VCaP (cell line): ENCODE data around the gene GCNT2.

Experiments
- H3K27ac ChIP-seq: fragments of 450-650 bp; 2 replicates; pipeline ENCODE4 v1.5.1; 2017
- TF ChIP-seq, protein P1 (sequence below): fragments of 450-650 bp; conservative IDR thresholded peaks from 2 replicates; pipeline ENCODE4 v1.5.1; 2017; ENCODE audit warnings: mild to moderate bottlenecking, moderate library complexity

GCNT2 gene

DNA sequence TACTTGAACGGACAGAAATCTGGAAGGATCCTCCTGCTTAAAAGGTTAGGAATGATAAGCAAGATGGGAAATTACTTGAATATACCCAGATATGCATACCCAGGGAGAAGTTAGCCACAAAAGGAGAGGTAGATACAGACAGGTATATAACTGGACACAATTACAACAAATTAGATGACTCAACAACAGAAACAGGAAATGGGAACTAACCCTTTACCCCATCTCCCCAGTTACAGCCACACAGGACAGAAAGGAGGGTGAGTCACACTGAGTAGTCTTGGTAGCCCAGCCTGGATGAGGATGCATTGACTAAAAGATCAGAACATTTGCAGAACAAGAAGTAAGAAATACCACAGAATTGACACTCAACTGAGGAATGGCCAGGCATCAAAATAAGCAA is 112.1 kb downstream of the GCNT2 start:
- H3K27ac ChIP-seq: no peak overlapping the region
- TF ChIP-seq, protein P1, sequence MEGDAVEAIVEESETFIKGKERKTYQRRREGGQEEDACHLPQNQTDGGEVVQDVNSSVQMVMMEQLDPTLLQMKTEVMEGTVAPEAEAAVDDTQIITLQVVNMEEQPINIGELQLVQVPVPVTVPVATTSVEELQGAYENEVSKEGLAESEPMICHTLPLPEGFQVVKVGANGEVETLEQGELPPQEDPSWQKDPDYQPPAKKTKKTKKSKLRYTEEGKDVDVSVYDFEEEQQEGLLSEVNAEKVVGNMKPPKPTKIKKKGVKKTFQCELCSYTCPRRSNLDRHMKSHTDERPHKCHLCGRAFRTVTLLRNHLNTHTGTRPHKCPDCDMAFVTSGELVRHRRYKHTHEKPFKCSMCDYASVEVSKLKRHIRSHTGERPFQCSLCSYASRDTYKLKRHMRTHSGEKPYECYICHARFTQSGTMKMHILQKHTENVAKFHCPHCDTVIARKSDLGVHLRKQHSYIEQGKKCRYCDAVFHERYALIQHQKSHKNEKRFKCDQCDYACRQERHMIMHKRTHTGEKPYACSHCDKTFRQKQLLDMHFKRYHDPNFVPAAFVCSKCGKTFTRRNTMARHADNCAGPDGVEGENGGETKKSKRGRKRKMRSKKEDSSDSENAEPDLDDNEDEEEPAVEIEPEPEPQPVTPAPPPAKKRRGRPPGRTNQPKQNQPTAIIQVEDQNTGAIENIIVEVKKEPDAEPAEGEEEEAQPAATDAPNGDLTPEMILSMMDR: no peak

DNA sequence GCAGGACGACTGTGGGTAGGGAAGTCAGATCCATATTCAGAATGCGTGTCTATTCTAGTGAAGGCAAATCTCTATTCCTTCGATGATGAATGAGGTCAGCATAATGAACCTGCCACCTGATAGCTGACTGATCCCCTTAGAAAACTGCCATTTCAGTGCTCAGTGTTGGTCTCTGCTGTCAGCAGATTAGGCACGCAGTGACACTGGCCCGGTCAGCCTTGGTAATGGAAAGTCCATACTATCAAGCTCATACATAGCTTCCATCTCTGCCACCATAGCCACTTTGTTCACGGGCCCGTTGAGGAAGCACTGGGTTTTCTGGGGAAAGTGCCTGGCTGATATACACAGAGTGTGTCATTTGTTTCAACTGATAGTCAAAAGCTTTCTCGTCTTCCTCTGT is 119.3 kb downstream of the GCNT2 start:
- no peak overlapping the region for H3K27ac ChIP-seq
- TF ChIP-seq, protein P1: no peak

DNA sequence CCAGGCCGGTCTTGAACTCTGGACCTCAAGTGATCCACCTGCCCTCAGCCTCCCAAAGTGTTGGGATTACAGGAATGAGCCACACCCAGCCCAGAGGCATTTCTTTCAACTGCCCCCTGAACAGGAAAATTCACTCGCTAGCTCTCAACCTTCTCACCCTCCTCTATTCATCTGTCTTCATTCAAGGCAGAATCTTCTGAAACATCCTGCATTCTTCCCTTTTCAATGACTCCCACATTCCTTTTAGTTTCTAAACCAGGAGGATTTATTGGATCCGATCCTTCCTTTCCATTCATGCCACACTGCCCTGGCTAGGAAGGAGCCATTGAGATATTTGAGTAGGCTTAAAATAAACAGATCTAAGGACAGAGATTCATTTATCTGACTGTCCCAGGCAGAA is 120.4 kb downstream of the GCNT2 start:
- H3K27ac ChIP-seq: no peak overlapping the region
- TF ChIP-seq, protein P1: no peak

DNA sequence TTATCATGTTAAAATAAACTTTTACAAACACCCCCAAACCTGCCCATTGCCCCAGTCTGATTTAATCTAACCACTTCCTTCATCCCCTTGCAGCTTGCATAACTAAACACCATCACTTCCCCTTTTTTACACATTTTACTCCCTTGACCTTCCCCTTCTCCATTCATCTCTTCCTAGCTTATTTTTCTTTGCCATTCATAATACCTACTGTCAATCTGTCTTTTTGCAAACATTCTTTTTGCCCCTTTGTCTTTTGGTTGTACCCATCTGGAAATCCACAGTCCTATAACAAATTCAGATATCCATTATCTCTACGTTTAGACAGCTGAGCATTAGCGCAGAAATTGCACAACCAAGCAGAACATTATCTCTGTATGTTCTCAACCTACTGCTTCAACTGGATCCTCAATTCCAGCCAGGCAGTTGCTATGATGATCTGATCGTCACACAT is 122.1 kb downstream of the GCNT2 start:
- TF ChIP-seq, protein P1: no peak

DNA sequence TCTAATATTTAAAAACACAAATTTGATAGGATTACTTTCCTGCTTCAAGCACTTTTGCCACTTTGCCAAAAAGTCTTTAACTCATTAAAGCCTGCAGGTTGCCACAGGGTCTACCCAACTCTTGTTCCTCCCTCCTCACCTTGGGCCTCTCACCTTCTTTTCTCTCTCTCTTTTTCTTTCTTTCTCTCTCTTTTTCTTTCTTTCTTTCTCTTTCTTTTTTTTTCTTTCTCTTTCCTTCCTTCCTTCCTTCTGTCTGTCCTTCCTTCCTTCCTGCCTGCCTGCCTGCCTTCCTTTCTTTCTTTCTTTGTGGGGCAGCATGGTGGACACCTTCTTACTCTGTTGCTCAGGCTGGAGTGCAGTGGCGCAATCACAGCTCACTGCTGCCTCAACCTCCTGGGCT is 123.1 kb downstream of the GCNT2 start:
- no peak overlapping the region for H3K27ac ChIP-seq
- TF ChIP-seq, protein P1: no peak

More for the DNA sequence above, 122.1 kb downstream of the GCNT2 start:
- H3K27ac ChIP-seq: no peak overlapping the region

DNA sequence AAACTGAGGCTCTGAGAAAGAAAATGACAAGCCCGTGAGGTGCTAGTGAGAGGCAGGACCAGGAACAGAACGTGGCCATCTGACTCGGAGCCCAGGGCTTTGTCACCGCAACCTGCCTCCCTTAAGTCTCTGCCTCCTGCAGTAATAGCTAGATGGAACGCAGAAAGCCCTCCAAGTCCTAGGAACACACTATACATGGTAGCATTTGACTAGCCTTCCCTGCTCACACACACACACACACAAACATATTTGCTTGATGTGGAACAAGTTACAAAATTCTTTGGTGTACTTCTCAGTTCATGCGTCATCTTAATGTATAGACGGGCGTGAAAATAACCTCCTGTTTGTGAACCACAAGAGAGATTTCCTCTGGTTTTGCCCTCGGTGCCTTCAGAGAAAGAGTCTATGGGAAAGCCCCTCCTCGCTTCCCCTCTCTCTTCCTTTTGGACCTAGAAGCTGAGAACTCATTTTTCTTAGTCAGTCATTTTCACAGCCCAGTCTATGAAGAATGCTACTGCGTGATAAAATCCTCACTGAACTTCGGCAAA is 134.4 kb downstream of the GCNT2 start:
- TF ChIP-seq, protein P1: no peak
- no peak overlapping the region for H3K27ac ChIP-seq

DNA sequence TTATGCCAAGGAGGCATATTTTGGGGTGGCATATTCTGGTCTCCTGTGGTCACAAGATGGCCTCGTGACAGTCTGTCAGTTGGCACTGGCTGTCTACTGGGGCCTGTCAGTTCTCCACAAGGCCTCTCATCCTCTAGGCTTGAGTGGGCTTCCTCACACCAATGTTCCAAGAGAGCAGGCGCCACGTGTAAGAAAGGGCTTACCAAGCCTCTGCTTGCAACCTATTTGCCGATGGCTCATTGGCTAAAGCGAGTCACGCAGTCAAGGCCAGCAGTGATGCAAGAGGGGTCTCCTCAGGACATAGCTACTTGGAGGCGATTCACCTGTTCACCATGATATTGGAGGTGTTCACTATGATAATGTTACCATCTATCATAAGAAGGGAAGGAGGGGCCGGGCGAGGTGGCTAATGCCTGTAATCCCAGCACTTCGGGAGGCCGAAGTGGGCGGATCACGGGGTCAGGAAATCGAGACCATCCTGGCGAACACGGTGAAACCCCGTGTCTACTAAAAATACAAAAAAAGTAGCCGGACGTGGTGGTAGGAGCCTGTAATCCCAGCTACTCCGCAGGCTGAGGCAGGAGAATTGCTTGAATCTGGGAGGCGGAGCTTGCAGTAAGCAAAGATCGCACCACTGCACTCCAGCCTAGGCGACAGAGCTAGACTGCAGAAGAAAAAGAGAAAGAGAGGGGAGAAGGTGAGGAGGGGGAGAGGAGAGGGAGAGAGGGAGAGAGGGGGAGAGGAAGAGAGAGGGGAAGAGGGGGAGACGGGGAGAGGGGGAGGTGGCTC is 138.0 kb downstream of the GCNT2 start:
- H3K27ac ChIP-seq: peak overlapping the region; percentile 59

More for the DNA sequence above, 138.0 kb downstream of the GCNT2 start:
- TF ChIP-seq, protein P1: no peak
